H1 (cell line): ENCODE measurements around the gene ICA1. TPM values are rescaled to one million over a fixed set of nuclear protein-coding genes. Genes with fewer than 3 reads are reported as not detected.

Experiments used
- CTCF ChIA-PET: fragments of 300-600 bp; sonication (Branson Sonifier 250); formaldehyde crosslinking; loops from one replicate; lab custom pipeline; 2021; ENCODE audit not compliant: partially characterized antibody; lab: Charles Lee
- POLR2A ChIA-PET: fragments of 300-600 bp; sonication (Branson Sonifier 250); formaldehyde crosslinking; loops from one replicate; lab custom pipeline; 2021; ENCODE audit warnings: inconsistent platforms; ENCODE audit not compliant: partially characterized antibody; lab: Charles Lee
- DNase-seq, 2 experiments: peaks; one replicate each; pipeline versions ENCODE4 v3.0.0 to v3.0.0-alpha.2; 2010 to 2022; ENCODE audit warnings: low spot score in 2 of 2, low read depth in 1 of 2, mixed read lengths in 1 of 2
- FAIRE-seq: peaks from 2 replicates; lab custom pipeline; 2011; peaks lifted over from hg19 to GRCh38; lab: Jason Lieb, UNC
- H2AFZ ChIP-seq: 2 replicates; pipeline ENCODE4 v1.8.1; 2012; ENCODE audit warnings: low read length, inconsistent platforms
- H2AK5ac ChIP-seq: 2 replicates; pipeline ENCODE4 v1.6.1; 2013; ENCODE audit warnings: low read depth, low read length
- H2BK120ac ChIP-seq: replicated peaks from 2 replicates; pipeline ENCODE3; 2013; ENCODE audit warnings: low read depth, low read length, inconsistent platforms
- H2BK12ac ChIP-seq: 2 replicates; pipeline ENCODE4 v1.6.1; 2013; ENCODE audit warnings: low read depth, low read length
- H2BK15ac ChIP-seq: 2 replicates; pipeline ENCODE4 v1.6.1; 2013; ENCODE audit warnings: low read length
- H2BK20ac ChIP-seq: 2 replicates; pipeline ENCODE4 v1.6.1; 2013; ENCODE audit warnings: low read length
- H2BK5ac ChIP-seq: 2 replicates; pipeline ENCODE4 v1.6.1; 2013; ENCODE audit warnings: low read depth, low read length
- H3K14ac ChIP-seq: 2 replicates; pipeline ENCODE4 v1.6.1; 2013; ENCODE audit warnings: inconsistent platforms; ENCODE audit not compliant: insufficient read length
- H3K18ac ChIP-seq: 2 replicates; pipeline ENCODE4 v1.6.1; 2013; ENCODE audit warnings: low read length; ENCODE audit errors: extremely low read depth
- H3K23ac ChIP-seq: 2 replicates; pipeline ENCODE4 v1.6.1; 2013; ENCODE audit warnings: inconsistent platforms; ENCODE audit not compliant: insufficient read length
- H3K23me2 ChIP-seq: 2 replicates; pipeline ENCODE4 v1.6.1; 2013; ENCODE audit warnings: low read depth, low read length
- H3K27ac ChIP-seq: 2 replicates; pipeline ENCODE4 v1.6.1; 2011; ENCODE audit warnings: low read depth, low read length, inconsistent platforms
- H3K27me3 ChIP-seq, 4 experiments: replicated peaks in 1 of 4; 1 replicate in 1 of 4; 2 replicates in 3 of 4; pipeline versions ENCODE4 v1.6.1 to v1.8.1; 2011 to 2013; ENCODE audit warnings: low read length in 3 of 4, mild to moderate bottlenecking in 3 of 4, inconsistent platforms in 2 of 4, mixed read lengths in 2 of 4, moderate library complexity in 1 of 4; ENCODE audit not compliant: control insufficient read depth in 3 of 4, insufficient read depth in 3 of 4; ENCODE audit errors: extremely low read depth in 1 of 4
- H3K36me3 ChIP-seq, 4 experiments: 2 replicates each; pipeline versions ENCODE4 v1.6.1 to v1.8.1; 2011 to 2013; ENCODE audit warnings: mild to moderate bottlenecking in 4 of 4, low read length in 3 of 4, moderate library complexity in 2 of 4, control low read depth in 1 of 4, inconsistent platforms in 1 of 4; ENCODE audit not compliant: insufficient read depth in 4 of 4, control insufficient read depth in 2 of 4
- H3K4ac ChIP-seq: replicated peaks from 2 replicates; pipeline ENCODE3; 2013; ENCODE audit warnings: low read length, low read depth, mixed read lengths, inconsistent platforms; ENCODE audit not compliant: insufficient read length
- H3K4me1 ChIP-seq, 4 experiments: replicated peaks in 1 of 4; 1 replicate in 1 of 4; 2 replicates in 3 of 4; pipeline versions ENCODE4 v1.6.1 to v1.8.1; 2011 to 2013; ENCODE audit warnings: low read length in 3 of 4, inconsistent platforms in 2 of 4, mixed read lengths in 1 of 4; ENCODE audit not compliant: insufficient read depth in 4 of 4, control insufficient read depth in 3 of 4
- H3K4me2 ChIP-seq, 2 experiments: 2 replicates each; pipeline versions ENCODE4 v1.6.1 to v1.8.1; 2011 to 2013; ENCODE audit warnings: low read depth in 2 of 2, low read length in 2 of 2, control low read depth in 1 of 2, inconsistent platforms in 1 of 2, mild to moderate bottlenecking in 1 of 2; ENCODE audit not compliant: insufficient read depth in 1 of 2
- H3K4me3 ChIP-seq, 4 experiments: fragments of 200-600, 300-600 bp in 1 of 4; sonication (generic), shearing (Covaris generic), sonication (Bioruptor Twin) in 1 of 4; 2 replicates each; pipeline versions ENCODE4 v1.5.1 to v1.8.1; 2011 to 2016; ENCODE audit warnings: low read length in 4 of 4, low read depth in 3 of 4, control low read depth in 2 of 4, inconsistent platforms in 2 of 4, mild to moderate bottlenecking in 2 of 4, mixed read lengths in 1 of 4, moderate library complexity in 1 of 4; ENCODE audit not compliant: insufficient read depth in 2 of 4; ENCODE audit errors: extremely low read depth in 1 of 4
- H3K56ac ChIP-seq: replicated peaks from 2 replicates; pipeline ENCODE3; 2013; ENCODE audit warnings: low read depth, mild to moderate bottlenecking, mixed read lengths, low read length, inconsistent platforms; ENCODE audit not compliant: insufficient read length
- H3K79me1 ChIP-seq: 2 replicates; pipeline ENCODE4 v1.6.1; 2013; ENCODE audit warnings: low read depth, low read length, control low read depth
- H3K79me2 ChIP-seq, 2 experiments: 2 replicates each; pipeline versions ENCODE4 v1.6.1 to v1.8.1; 2012 to 2013; ENCODE audit warnings: low read length in 2 of 2, mild to moderate bottlenecking in 2 of 2, inconsistent platforms in 1 of 2; ENCODE audit not compliant: insufficient read depth in 2 of 2, control insufficient read depth in 1 of 2
- H3K9ac ChIP-seq, 4 experiments: replicated peaks in 1 of 4; 1 replicate in 1 of 4; 2 replicates in 3 of 4; pipeline versions ENCODE4 v1.6.1 to v1.8.1; 2011 to 2013; ENCODE audit warnings: low read depth in 3 of 4, low read length in 3 of 4, control low read depth in 2 of 4, mild to moderate bottlenecking in 2 of 4, moderate library complexity in 2 of 4, inconsistent platforms in 1 of 4; ENCODE audit errors: extremely low read depth in 1 of 4
- H3K9me3 ChIP-seq, 2 experiments: 2 replicates each; pipeline versions ENCODE4 v1.6.1 to v1.8.1; 2012 to 2013; ENCODE audit warnings: mild to moderate bottlenecking in 2 of 2, moderate library complexity in 2 of 2, control low read depth in 1 of 2, inconsistent platforms in 1 of 2, low read depth in 1 of 2, low read length in 1 of 2, mixed read lengths in 1 of 2; ENCODE audit not compliant: insufficient read depth in 2 of 2
- H4K20me1 ChIP-seq, 2 experiments: replicated peaks in 1 of 2; 2 replicates each; pipeline versions ENCODE3 to v1.8.1; 2011 to 2013; ENCODE audit warnings: inconsistent platforms in 2 of 2, low read length in 2 of 2, mild to moderate bottlenecking in 1 of 2; ENCODE audit not compliant: insufficient read depth in 2 of 2, control insufficient read depth in 1 of 2
- H4K5ac ChIP-seq: 2 replicates; pipeline ENCODE4 v1.6.1; 2013; ENCODE audit warnings: low read length, low read depth, mixed read lengths, inconsistent platforms; ENCODE audit not compliant: insufficient read length
- H4K8ac ChIP-seq: 2 replicates; pipeline ENCODE4 v1.8.0; 2013; ENCODE audit warnings: mild to moderate bottlenecking, moderate library complexity, low read length, inconsistent platforms; ENCODE audit not compliant: insufficient read depth; ENCODE audit errors: extremely low read depth
- H4K91ac ChIP-seq: replicated peaks from 2 replicates; pipeline ENCODE3; 2013; ENCODE audit warnings: low read length, mixed read lengths, inconsistent platforms; ENCODE audit not compliant: insufficient read length
- BACH1 ChIP-seq: IDR thresholded peaks from 2 replicates; pipeline ENCODE4 v1.6.1; 2012; ENCODE audit warnings: low read length, improper control_type of control experiment
- CHD2 ChIP-seq: IDR thresholded peaks from 2 replicates; pipeline ENCODE4 v1.6.1; 2012; ENCODE audit warnings: low read length, improper control_type of control experiment
- EGR1 ChIP-seq: IDR thresholded peaks from 2 replicates; pipeline ENCODE4 v1.6.1; 2011; ENCODE audit warnings: low read depth, low read length, borderline replicate concordance
- HDAC6 ChIP-seq: IDR thresholded peaks from one replicate; pipeline ENCODE4 v1.7.1; 2012; ENCODE audit warnings: low read depth, mild to moderate bottlenecking, inconsistent platforms, low read length, moderate library complexity
- POU5F1 ChIP-seq: IDR thresholded peaks from 2 replicates; pipeline ENCODE4 v1.6.1; 2011; ENCODE audit warnings: low read depth, mild to moderate bottlenecking, low read length, moderate library complexity
- TAF7 ChIP-seq: optimal IDR thresholded peaks from 2 replicates; pipeline ENCODE3; 2011; ENCODE audit warnings: low read depth, mild to moderate bottlenecking, inconsistent platforms, low read length, moderate library complexity, borderline replicate concordance
- TEAD4 ChIP-seq: IDR thresholded peaks from 2 replicates; pipeline ENCODE4 v1.6.1; 2012; ENCODE audit warnings: low read depth, low read length, inconsistent platforms, mixed read lengths
- WGBS, 2 experiments: shearing (Covaris generic) in 1 of 2; methylation state at CpG; one replicate each; pipeline versions ENCODE4 v1.1.6 to v1.1.7; 2013 to 2015; ENCODE audit warnings: low lambda C conversion rate in 2 of 2, mixed read lengths in 2 of 2, inconsistent platforms in 1 of 2, low coverage in 1 of 2, missing lambda C conversion rate in 1 of 2; ENCODE audit not compliant: insufficient replicate concordance in 2 of 2, insufficient coverage in 1 of 2, insufficient read length in 1 of 2; ENCODE audit errors: extremely low coverage in 1 of 2, missing lambda C conversion rate in 1 of 2; 5-methylcytosine and 5-hydroxymethylcytosine counted together
- polyA plus RNA-seq, 7 experiments: library from polyadenylated mRNA; depleted of rRNA in 3 of 7; stranded (reverse) in 5 of 7; unstranded in 2 of 7; fragments of >200 nt in 5 of 7; fragments of 200-250 nt in 2 of 7; gene quantifications; 1 replicate in 5 of 7; 2 replicates in 1 of 7; 4 replicates in 1 of 7; pipeline versions ENCODE4 v1.2.1 to v1.2.3, GENCODE V29; 2011 to 2013; ENCODE audit warnings: missing spikeins in 2 of 7, mixed read lengths in 2 of 7
- total RNA-seq: library from RNA; stranded (reverse); fragmentation: NEBNext Ultra II Directional; extraction: Animal tissue kit (Norgen Biotek cat#: 25700); gene quantifications from 2 replicates; pipeline ENCODE4 v1.2.1, GENCODE V29; 2021
- TF ChIP-seq, protein P1 (sequence below): IDR thresholded peaks from 2 replicates; pipeline ENCODE4 v1.6.1; 2012; ENCODE audit warnings: inconsistent platforms

ICA1 gene
- total and polyA plus RNA-seq, 2 of the 8 experiments (the other 6 are each of a cell fraction or from before 2014, with no cell fraction given), result 14.9 to 37.1 TPM

DNA sequence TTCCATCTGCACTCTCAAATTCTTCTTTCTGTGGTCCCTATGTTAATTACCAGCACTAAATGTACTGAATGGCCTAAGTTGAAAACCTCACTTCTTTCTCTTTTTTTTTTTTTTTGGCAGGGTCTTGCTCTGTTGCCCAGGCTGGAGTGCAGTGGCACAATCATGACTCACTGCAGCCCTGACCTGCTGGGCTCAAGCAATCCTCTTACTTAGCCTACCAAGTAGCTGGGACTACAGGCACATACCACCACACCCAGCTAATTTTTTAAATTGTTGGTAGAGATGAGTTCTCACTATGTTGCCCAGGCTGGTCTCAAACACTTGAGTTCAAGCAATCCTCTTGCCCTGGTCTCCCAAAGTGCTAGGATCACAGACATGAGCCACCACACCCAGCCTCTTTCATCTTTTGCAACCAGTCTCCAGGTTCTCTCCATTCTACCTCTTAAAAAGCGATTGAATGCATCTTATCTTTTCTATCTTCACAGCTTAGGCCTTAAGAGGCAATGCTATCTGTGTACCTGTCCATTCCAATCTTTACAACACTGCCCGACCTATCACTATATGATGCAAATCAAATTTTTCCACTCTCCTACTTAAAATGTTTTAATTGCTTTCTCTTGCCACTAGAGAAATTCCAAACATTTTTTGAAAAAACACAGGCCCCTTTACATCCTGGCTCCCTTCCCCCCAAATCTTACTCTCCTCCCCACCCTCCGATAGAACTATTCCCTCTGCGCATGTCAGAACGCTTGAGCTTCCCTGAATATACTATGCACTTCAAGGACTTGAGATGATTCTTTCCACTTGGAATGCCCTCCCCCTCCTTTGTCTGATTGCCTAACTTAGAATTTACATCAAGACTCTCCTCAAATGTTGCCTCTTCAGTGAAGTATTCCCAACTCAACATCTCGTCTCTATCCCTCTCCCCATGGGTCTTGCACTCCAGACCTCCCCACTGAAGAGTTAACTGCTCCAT lies 6.0 kb downstream of the ICA1 start:
- Histone ChIP-seq H3K4me2 (no peak overlapping the region), H4K20me1 (no peaks in the 10 kb centered on the region), H2BK12ac (no peak overlapping the region), H3K14ac (no peak overlapping the region), H3K79me1 (peaks cover 8% of the 10 kb centered on the region; the same call in 1 of the 2 replicates), H4K91ac (no peak overlapping the region), H3K9me3 (no peaks in the 10 kb centered on the region), H3K79me2 (no peaks in the 10 kb centered on the region; a peak in 1 of 4 replicates), H2AK5ac (no peak overlapping the region), H3K27me3 (0 out of 7 replicates have a peak, but pooled peaks cover 0 to 2% (median 1%) of the 10 kb centered on the region in 4 experiments), H2AFZ (no peak overlapping the region), H4K5ac (no peak overlapping the region), H3K4me1 (peaks cover 0 to 6% (median 0%) of the 10 kb centered on the region in 4 experiments; a peak in 4 of 7 replicates), H2BK15ac (no peak overlapping the region), H2BK120ac (no peak overlapping the region), H3K4ac (no peak overlapping the region), H3K18ac (no peak overlapping the region), H3K36me3 (no peaks in the 10 kb centered on the region; a peak in 1 of 8 replicates), H3K23ac (no peak overlapping the region), H3K9ac (no peak overlapping the region), H3K23me2 (no peaks in the 10 kb centered on the region), H3K4me3 (no peak overlapping the region), H3K27ac (no peak overlapping the region), H3K56ac (no peak overlapping the region), H2BK20ac (no peak overlapping the region), H2BK5ac (no peak overlapping the region), H4K8ac (no peak overlapping the region)
- no peak for FAIRE-seq
- no peak for DNase-seq
- ChIA-PET POLR2A (interaction anchor here (1.3 kb wide), 1 partner anchor 13 kb away, joined by 3 read pairs; no protein-coding TSS in a partner anchor), CTCF (interaction anchor here (0.6 to 1.4 kb wide), 6 partner anchors 8 to 109 kb away, joined by 3 to 4 read pairs (median 3); no protein-coding TSS in a partner anchor)
- 91% methylated on average over 6 of the region's 6 CpGs; no CpG with 5 or more reads in 1 of the 2 experiments for WGBS, 2 experiments
- TF ChIP-seq TEAD4, result no peak
- TF ChIP-seq, protein P1, sequence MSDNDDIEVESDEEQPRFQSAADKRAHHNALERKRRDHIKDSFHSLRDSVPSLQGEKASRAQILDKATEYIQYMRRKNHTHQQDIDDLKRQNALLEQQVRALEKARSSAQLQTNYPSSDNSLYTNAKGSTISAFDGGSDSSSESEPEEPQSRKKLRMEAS, result no peak
- no peak for TF ChIP-seq BACH1
- no peak for TF ChIP-seq EGR1
- TF ChIP-seq TAF7, result no peak
- no peak for TF ChIP-seq POU5F1
- TF ChIP-seq CHD2, result no peak
- TF ChIP-seq HDAC6, result no peak
